SKM-1 (cell line): Measurements from ENCODE around the gene SMAGP.
A peak's percentile ranks its signal among the peaks of the same experiment; 100 is the strongest.
"Not testable (repeated sequence)": the region's sequence is repeated elsewhere in the genome, so short reads cannot be mapped to it uniquely, and the experiment has no call there.

ENCODE experiments used
- DNase-seq: peaks from one replicate; lab custom pipeline; 2025; ENCODE audit not compliant: unreplicated experiment; lab: John Stamatoyannopoulos, UW

The SMAGP gene

GRCh38 chr12:51270067-51270950, at the start of gene SMAGP:
Gene SMAGP (minus strand): TSS chr12:51270415. CDS start chr12:51269278, 1,137 bp downstream.
- no peak for DNase-seq

DNA sequence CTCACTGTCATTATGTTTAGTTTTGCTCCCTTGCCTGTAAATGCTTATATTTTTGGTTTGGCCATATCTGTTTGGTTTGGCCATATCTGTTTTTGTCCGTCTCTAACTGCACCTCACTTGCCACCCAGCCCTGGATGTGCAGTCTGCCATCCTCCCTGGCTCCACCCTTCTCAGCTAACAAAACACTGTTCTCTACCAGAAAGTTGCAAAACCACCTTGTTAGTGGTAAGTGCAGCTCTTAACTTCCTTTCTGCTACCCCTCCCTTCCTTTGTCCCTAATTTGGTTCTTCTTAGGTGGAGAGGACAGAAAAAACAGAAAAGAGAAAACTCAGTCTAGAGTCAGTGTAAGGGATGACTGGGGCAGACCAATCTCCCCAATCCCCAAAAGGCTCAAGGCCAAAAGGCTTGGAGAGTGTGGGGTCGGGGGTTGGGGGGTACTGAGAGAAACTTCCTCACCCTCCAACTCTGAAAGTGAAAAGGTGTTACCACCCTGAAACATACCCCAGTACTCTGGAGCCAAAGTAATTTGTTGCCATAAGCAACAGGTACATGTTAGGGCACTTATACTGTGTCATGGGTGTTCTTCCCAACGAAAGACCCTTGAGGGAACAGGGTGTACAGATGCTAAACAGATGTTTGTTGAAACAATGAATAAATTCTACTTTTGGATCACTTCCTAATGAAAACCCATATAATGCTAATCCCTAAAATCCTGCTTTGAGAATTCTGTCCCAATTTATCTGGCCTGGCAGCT, 48.8 kb upstream of the SMAGP start:
- peak; percentile 34 for DNase-seq

GRCh38 chr12:51318057-51318806, 48.0 kb upstream of the SMAGP start:
- not testable (repeated sequence) for DNase-seq

- DNase-seq: no peak
Measured at GRCh38 chr12:51311389-51311788, 41.2 kb upstream of the SMAGP start.

DNA sequence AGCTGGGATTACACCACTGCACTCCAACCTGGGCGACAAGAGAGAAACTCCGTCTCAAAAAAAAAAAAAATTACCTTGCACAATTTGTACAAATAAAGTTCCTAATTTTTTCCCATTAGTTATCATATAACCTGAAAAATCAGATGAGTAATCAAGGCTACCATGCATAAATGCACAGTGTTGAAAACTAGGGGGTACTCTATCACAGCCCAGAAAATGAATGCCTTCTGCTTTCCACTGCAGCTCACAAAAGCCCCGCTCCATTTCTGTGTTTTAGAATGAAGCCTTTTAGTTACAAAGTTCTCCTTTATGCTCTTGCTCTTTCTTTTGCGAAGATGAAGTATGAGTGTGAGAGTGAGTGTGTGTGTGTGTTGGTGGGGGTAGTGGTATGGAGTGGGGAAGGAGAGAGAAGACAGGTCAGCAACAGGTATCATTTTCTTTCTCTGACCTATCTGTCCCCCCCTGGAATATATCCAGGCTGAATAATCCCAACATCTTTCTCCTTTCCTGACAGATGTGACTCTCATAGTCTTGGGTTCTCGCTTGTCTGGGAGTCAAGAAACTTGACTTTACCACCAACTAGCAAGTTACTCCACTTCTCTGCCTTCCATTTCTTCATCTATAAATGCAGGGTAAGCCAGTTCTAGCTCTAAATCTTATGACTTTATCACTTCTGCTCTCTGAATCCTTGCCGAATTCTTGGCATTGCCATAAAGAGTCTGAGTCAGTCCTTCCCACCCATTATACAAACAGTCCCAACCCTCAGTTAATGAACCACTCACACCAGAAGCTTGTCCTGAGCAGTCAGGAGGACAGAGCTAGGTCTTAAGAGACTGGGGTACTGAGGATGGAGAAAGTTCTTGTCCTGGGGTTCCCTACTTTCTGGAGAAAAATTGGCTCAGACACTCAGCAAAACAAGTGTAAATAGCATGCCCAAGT, 37.7 kb upstream of the SMAGP start:
- no peak for DNase-seq

DNA sequence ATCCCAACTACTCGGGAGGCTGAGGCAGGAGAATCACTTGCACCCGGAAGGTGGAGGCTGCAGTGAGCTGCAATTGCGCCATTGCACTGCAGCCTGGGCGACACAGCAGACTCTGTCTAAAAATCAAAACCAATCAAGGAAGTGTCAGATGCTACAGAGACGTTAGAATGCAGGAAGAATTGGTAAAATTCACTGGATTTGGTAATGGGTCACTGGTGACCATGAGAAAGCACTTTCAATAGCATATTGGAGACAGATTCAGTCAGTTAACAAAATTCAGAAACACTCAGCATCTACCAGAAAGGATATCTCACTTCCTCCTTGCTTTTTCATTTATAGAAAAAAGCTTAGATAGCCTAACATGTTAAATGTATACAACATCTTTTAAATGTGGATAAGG, 36.3 kb upstream of the SMAGP start:
- DNase-seq: no peak

- DNase-seq: not testable (repeated sequence)
Measured at GRCh38 chr12:51300768-51301167, 30.6 kb upstream of the SMAGP start.

- DNase-seq: no peak
Measured at GRCh38 chr12:51295651-51296050, 25.4 kb upstream of the SMAGP start.

GRCh38 chr12:51294097-51294496, 23.9 kb upstream of the SMAGP start:
- not testable (repeated sequence) for DNase-seq

DNA sequence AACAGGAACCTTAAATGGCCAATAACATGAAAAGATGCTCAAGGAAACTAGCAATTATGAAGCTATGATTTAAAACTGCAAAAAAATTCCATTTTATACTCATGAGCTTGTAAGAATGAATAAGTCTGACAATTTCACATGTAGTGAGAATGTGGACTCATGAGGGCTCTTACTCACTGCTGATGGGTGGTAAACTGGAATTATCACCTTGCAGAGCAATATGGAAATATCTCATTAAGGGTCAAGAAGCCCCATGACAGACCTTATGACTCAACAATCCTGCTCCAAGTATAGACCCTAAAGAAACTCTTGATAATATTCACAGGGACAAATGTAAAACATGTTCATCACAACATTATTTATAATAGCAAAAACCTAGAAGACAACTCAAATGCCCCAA, 23.5 kb upstream of the SMAGP start:
- no peak for DNase-seq

DNA sequence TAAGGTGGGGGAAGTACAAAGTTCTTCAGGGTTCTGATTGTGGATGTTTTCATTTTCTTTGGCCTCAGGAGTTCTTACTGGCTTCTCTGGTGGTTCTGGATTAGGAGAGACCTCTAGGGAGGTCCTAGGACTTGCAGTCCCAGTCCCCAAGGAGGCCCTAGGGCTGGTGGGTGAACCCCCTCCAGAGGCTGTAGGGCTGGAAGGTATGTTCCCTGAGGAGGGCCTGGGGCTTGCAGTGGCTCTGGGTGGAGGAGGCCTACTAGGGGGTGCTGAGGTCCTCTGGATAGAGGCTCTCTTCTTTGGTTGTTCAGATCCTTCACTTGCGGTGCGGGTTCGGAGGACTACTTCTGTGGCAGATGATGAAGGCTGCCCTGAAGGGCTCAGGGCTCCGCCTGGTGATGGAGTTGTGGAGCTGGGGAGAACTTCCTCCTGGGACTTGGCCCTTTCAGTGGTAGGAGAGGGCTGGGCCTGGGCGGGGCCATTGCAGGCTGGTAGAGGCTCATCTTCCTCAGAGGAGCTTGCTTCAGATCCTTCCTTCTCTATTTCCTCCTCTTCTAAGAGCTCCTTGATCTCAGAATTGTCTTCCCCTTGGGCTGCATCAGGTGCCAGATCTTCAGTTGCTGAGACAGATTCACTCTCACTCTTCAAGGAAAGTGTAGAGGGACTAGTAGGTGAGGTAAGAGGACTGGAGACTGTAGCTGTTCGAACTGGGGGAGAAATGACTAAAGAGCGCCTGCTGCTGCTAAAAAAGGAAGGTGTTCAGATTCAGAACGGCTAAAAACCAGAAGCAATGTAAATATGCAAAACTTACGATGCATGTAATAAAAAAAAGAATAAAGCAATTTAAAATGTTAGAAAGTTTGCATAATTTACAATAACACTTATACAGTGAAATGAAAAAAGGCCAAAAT, 21.6 kb upstream of the SMAGP start:
- peak; percentile 5 for DNase-seq

DNA sequence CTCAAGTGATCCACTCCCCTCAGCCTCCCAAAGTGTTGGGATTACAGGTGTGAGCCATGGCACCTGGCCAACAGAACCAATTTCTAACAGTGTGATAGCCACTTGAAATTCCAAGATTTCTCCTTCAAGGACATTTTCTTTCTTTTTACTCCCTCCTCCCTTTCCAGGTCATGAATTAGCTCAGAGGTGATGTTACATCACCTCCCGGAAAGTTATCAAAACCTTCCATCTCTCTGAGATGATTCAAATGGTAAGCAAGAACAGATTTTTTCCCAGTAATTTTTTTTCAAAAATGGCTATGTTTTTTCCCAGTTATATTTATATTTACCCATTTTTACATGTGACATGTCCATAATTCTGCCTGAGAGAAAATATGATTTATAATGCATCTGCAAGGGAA, 15.6 kb upstream of the SMAGP start:
- DNase-seq: no peak

GRCh38 chr12:51281202-51281924, 11.1 kb upstream of the SMAGP start:
- DNase-seq: no peak

- DNase-seq: no peak
Measured at GRCh38 chr12:51275088-51275487, 4.9 kb upstream of the SMAGP start.

GRCh38 chr12:51272810-51273209, 2.6 kb upstream of the SMAGP start:
- DNase-seq: not testable (repeated sequence)

DNA sequence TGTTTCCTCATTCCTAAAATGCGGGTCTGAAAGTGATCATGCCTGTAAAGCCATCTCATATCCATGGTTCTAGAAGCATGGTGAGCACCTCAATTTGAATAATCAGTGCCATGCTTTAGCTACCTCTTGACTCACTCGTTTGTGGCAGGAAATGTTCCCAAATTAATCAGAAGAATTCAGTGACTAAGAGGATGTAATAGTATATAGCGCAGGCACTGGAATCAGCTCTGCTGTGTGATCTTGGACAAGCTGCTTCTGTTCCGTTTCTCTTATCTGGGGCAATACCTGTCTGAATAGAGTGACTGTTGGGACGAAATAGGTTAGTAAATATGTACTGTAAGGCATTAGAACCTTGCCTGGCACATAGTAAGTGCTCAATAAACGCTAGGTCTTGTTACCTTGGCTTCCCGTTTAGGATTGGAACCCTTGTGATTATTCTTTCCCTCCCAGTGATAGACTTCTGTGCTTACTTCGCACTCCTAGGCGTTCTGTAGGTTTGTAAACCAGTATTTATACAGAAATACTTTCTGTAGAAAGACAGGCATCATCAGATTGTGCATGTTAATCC, 820 bp upstream of the SMAGP start:
- no peak for DNase-seq

- DNase-seq: no peak
Measured at GRCh38 chr12:51269174-51270066, 795 bp downstream of the SMAGP start.
